HG02610 (cell line): ENCODE results near the gene TRIM24.
"Not testable (repeated sequence)": the region's sequence is repeated elsewhere in the genome, so short reads cannot be mapped to it uniquely, and the experiment has no call there.

ENCODE experiments used
- ATAC-seq: cut with Tn5 transposase; IDR thresholded peaks from one replicate; pipeline ENCODE4 v1.9.1; 2021; ENCODE audit warnings: mild to moderate bottlenecking, moderate library complexity; ENCODE audit not compliant: unreplicated experiment

Gene TRIM24

DNA sequence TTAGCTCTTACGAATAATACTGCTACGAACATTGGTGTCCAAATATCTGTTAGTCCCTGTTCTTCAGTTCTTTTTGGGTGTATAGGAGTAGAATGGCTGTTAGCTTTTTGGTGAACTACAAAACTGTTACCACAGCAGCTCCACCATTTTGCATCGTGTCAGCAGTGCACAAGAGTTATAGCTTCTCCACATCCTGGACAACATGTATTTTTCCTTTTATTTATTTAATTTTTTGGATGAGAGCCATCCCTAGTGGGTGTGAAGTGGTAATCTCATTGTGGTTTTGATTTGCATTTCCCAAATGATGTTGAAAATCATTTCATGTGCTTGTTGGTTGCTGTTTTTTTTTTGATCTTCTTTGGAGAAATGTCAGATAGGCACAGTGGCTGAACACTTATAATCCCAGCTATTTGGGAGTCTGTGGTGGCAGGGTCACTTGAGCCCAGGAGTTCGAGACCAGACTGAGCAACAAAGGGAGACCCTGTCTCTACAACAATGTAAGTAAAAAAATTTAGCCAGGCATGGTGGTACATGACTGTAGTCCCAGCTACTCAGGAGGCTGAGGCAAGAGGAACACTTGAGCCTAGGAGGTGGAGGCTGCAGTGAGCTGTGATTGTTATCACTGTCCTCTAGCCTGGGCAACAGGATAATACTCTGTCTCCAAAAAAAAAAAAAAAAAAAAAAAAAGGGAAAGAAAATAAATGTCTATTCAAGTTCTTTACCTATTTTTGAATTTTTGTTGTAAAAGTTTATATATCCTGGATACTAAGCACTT lies 31.7 kb downstream of the TRIM24 start:
- ATAC-seq, result no peak

DNA sequence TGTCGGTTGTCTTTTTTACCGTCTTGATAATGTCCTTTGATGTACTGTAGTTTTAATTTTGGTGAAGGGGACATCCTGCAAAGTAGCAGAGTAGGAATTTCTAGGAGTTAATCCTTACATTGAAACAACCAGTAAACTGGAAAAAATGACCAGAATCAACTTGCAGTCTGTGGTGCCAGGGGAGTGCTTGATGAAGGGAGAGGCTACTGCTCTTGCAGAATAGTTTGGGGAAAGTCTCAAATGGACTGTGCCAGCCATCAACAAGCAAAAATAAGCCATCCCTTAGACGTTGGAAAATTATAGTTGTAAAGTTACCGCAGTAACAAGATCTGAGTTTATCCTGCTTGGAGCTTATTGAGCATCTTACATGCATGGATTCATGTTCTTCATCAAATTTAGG lies 32.4 kb downstream of the TRIM24 start:
- ATAC-seq, result no peak

DNA sequence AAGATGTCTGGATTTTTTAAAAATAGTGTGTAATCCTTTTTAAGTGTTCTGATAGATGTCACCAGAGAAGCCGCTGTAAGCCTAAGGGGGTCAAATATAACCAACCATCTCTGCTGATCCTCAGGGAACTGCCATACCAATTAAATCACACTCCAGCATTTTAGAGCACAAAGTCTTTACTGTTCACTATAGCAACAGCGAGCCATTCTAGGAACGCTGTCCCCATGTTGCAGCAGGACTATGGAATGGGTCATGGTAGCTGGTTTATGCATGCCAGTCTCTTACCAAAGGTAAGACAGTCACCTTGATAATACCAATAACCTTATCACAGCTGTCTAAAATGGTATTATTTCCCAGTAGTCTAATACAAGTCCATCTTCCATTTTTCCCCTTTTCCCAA lies 33.5 kb downstream of the TRIM24 start:
- no peak for ATAC-seq

DNA sequence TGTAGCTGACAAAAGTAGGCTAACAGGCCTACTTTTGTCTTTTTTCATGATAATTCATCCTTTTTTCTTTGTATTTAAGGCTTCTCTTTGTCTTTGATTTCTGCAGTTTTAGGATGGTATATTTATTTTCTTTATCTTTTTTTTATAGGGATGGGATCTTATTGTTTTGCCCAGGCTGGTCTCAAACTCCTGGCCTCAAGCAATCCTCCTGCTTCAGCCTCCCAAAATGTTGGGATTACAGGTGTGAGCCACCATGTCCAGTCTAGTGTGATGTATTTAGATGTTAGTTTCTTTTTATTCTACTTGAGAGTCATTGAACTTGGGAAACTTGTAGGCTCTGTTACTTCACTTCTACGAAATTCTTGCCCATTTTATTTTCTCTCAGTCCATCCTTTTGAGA lies 35.4 kb downstream of the TRIM24 start:
- ATAC-seq, result no peak

DNA sequence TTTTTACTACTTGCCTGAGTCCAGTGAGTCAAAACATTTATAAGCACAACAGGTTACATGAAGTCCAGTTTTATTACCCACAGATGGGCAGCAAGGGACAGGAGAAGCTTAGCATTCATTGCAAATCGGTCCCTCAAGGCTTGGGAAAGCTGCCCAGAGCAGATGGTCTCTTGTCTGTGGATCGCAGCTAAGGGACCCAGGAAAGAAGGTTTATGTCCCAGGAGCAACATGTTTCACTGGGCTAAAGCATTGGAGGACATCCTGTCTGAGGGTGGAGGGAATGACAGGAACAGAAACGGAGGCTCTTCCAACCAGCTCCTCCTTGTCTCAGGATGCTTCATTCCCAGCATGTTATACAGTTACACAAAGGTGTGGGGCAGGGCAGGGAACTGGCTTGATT lies 39.3 kb downstream of the TRIM24 start:
- no peak for ATAC-seq

DNA sequence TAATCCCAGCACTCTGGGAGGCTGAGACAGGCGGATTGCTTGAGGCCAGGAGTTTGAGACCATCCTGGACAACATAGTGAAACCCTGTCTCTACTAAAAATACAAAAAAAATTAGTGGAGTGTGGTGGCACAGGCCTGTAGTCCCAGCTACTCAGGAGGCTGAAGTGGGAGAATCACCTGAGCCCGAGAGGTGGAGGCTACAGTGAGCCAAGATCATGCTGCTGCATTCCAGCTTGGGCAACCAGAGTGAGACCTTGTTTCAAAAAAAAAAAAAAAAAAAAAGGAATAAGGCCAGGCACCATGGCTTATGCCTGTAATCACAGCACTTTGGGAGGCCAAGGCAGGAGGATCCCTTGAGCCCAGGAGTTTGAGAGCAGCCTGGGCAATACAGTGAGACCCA lies 40.2 kb downstream of the TRIM24 start:
- not testable (repeated sequence) for ATAC-seq

DNA sequence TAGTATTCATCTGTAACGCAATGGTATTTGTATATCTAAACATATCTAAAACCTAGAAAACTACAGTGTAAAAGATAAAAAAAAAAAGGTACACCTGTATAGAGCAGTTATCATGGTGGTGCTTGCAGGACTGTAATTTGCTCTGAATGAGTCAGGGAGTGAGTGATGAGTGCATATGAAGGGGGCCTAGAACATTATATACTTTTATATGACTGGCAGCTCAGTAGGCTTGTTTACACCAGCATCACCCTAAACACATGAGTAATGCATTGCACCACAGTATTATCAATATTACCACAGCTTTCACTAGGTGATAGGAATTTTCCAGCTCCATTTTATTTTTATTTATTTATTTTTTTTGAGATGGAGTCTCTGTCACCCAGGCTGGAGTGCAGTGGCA lies 40.8 kb downstream of the TRIM24 start:
- ATAC-seq, result no peak

DNA sequence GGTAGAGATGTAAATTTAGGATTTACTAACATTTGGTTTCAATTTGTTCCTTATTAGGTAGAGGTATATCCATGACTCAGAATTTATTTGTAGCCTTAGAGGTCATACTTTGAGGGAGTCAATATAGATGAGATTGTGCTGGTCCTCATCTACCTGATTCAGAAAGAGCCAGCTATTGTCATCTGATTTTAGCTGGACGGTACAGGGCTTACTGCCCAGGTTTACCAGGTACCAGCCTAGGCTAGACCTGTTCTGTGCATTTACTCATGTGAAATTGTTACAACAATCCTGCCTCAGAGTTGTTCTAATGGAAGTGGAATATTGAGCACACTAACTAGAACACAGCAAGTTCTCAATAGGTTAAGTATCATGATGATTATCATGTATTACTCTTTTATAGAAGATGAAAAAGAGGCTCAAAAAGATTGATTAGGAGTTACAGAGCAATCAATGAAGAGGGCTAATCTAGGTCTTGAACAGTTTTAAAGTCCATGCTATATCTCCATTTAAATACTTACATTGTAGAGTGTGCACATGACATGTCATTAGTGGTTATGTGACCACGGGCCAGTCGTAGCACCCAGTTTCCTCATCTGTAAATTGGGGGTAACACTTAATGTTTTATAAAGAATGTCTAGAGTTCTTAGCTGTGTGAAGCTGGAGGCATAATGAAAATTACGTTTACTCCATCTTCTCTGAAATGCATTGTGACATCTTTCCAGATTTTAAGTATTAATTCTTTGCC lies 42.1 kb downstream of the TRIM24 start:
- no peak for ATAC-seq

DNA sequence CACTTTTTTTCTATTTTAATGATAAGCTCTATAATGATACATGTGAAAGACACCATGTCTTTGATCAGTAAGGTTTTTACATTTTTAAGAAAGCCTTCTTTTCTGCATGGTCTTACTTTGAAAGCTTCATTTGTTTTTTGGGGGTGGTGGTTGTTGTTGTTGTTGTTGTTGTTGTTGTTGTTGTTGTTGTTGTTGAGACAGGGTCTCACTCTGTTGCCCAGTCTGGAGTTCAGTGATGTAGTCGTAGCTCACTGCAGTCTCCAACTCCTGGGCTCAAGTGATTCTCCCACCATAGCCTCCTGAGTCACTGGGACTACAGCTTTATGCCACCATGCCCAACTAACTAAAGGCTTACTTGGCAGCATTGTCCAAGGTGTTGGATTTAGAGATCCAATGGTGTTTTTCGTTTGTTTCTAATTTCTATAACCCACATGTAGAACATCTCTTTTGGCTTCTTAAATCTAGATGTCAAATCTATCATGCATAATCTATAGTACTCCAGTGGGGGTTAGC lies 45.4 kb downstream of the TRIM24 start:
- ATAC-seq, result no peak

DNA sequence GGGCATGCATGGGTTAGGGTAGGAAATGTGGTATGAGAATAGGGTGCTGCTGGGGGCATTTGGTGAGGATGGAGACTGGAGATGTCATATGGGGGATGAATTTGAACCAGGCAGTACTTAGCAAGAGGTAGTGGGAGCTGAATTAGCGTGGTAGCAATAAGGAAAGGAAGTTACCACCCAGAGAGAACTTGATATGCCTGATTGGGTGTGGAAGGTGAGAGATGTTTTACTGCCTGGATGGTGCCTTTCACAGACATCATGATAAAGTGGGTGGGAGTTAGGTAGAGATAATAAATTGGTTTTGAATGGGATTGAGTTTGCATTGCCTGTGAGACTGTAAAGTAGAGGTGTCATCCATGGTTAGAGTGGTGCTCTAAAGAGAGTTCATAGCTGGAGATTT lies 46.7 kb downstream of the TRIM24 start:
- ATAC-seq, result no peak

DNA sequence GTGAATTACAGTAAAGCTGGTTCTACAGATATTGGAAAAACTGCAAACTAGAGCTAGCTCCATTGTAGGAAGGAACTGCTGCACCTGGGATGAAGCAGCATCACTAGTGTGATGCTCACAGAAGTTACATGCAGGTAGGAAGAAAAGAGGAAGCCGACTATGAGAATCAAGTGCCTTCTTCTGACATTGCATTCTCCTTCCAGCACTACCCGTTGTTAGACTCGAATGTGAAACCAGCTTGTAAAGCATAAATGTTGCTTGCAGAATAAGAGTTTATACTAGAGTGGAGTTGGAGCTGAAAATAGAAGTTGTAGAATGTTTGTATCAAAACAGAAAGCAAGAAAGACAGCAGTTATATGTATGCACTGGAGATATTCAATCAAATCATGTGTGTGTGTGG lies 49.9 kb downstream of the TRIM24 start:
- peak; percentile 53 for ATAC-seq

DNA sequence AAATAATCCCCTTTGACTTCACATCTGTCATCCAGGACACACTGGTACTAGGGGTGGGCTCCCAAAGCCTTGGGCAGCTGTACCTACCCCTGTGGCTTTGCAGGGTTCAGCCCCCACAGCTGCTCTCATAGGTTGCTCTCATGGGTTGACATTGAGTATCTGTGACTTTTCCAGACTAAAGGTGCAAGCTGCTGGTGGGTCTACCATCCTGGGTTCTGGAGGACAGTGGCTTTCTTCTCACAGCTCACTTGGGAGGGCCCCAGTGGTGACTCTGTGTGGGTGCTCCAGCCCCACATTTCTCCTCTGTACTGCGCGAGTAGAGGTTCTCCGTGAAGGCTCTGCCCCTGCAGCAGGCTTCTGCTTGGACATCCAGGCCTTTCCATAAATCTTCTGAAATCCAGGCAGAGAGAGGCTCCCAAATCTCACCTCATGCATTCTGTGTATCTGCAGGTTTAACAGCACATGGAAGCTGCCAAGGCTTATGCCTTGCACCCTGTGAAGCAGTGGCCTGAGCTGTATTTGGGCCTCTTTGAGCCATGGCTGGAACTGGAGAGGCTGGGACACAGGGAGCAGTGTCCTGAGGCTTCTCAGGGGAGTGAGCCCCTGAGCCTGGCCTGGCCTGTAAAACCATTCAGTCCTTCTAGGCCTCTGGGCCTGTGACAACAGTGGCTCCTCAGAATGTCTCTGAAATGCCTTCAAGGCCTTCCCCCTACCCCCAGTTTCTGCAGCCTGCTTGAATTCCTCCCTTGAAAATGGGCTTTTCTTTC lies 52.2 kb downstream of the TRIM24 start:
- ATAC-seq, result no peak

DNA sequence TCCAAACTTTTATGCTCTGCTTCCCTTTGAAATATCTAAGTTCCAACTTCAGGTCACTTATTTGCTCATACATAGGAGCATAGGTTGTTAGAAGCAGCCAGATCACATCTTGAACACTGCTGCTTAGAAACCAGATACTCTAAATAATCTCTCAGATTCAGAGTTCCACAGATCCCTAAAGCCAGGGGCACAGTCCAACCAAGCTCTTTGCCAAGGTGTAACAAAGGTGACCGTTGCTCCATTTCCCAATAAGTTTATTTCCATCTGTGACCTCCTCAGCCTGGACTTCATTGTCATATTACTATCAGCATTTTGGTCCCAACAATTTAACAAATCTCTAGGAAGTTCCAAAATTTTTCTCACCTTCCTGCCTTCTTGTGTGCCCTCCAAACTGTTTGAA lies 52.8 kb downstream of the TRIM24 start:
- ATAC-seq, result no peak

DNA sequence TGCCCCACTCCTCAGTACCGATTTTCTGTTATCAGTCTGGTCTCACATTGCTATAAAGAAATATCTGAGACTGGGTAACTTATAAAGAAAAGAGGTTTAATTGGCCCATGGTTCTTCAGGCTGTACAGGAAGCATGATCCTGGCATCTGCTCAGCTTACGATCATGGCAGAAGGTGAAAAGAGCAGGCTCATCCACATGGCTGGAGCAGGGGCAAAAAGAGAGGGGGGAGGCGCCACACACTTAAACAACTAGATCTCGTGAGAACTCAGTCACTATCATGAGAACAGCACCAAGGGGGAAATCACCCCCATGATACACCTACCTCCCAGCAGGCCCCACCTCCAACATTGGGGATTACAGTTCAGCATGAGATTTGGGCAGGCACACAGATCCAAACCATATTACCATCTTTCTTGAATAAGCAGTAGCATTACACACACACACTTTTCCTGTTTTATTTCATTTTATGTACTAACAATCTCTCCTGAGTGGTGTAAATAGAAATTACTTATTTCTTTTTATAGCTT lies 53.3 kb downstream of the TRIM24 start:
- no peak for ATAC-seq

DNA sequence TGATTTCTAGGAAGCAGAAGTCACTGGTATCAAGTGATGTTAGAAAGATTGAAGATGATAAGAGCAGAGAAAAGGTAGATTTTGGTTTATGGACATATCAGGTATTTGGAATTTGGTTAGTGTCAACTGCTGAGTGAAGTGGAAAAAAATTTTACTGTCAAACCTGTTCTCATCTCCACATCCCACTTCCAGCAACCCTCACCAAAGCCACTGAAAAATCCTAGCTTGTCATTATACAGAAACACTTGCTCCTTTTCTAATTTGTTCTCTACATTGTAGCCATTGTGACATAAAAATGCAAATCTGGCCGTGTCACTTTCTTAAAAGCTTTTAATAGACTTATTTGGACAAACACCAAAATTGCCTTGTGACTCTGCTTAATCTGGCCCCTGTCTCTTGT lies 54.0 kb downstream of the TRIM24 start:
- ATAC-seq, result no peak

DNA sequence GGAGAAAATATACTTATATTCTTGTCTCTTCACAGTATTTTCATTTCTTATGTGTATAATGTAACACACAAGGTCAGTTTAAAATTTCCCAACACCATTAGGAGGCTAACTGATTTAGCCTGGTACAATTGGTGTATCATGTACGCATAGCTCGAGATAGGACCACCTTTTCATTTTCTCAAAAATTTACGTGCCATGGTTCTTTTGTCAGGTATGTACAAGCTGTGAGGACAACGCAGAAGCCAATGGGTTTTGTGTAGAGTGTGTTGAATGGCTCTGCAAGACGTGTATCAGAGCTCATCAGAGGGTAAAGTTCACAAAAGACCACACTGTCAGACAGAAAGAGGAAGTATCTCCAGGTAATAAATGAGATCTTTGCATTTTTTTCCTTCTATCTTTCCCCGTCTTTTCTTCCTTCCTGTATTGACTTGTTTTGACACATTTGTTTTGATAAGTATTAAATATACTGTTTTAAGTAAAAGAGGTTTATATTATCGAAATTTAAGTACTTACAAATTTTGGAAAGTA lies 55.0 kb downstream of the TRIM24 start:
- ATAC-seq, result peak; percentile 83

DNA sequence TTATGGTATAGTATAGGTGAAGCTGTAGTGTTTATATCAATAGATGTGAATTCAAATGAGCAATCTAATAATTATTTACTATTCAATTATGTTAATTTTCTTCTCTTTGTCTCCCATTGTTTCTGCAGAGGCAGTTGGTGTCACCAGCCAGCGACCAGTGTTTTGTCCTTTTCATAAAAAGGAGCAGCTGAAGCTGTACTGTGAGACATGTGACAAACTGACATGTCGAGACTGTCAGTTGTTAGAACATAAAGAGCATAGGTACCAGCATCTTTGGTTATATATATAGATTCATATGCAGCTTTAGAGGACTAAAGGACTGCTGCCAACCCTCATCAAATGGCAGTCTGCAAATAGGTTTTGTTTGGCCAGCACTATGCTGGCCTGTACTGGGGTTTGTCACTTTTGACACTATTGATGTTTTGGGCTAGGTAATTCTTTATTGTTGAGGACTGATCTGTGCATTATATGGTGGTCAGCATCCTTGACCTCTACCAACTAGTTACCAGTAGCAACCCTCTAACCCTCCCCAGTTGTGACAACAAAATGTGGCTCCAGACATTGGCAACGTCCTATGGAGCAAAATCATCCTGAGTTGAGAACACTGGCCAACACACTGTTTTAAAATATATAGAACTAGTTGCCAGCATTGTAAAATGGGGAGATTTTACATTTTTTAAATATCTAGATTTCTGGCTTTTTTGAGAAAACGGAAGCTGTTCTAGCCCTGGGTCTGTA lies 59.2 kb downstream of the TRIM24 start:
- ATAC-seq, result no peak

DNA sequence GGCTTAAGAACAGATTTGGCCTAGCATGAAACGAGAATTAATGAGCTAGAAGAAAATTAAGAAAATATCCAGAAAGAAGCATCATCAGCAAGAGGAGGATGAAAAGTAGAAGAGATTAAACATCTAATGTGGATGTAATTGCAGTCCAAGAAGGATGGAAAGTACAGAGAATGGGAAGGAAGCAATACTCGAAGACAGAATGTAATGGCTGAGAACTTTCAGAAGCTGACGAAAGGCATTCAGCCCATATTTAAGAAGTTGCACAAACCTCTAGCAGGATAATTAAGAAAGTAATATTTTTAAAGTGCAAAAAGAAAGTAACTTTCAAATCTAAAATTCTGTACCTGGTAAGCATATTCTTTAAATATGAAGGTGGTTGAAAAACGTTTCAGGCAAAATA lies 60.7 kb downstream of the TRIM24 start:
- no peak for ATAC-seq

DNA sequence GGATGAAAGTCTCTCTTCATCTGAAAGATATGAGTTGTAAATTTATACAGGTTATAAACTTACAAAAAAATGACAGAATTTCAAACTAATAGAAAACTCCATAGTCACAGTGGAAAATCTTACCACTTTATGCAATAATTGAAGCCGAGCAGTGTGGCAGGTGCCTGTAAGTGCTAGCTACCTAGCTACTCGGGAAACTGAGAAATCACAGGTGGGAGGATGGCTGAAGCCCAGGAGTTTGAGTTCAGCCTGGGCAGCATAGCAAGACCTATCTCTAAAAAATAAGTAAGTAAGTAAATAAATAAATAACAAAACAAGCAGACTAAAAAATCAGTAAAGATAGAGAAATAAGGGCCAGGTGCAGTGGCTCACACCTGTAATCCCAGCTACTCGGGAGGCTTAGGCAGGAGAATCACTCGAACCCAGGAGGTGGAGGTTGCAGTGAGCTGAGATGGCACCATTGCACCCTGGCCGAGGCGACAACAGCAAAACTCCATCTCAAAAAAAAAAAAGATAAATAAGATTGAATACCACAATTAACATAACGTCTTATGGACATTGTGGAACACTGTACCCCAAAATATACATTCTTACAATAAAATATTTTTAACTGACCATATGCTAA lies 61.9 kb downstream of the TRIM24 start:
- no peak for ATAC-seq

DNA sequence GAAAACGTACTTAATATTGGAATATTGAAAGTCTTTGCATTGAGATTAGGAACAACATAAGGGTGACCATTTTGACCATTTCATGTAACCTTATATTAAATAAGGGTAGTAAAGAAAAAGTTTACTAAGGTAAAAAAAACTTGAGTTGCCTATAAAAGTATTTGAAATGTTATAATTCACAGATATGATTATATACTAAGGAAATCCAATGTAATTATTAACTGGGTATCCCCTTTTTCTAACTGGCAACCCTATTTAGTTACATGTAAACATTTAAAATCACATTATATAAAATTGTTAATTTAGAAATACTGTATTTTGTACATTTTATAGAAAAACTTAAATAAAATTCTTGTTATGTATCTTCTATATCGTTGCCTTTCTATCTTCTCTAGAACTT lies 64.2 kb downstream of the TRIM24 start:
- no peak for ATAC-seq
